HG03469 (cell line): ENCODE data around the gene ATP2B2.
"Not testable (repeated sequence)": the region's sequence is repeated elsewhere in the genome, so short reads cannot be mapped to it uniquely, and the experiment has no call there.

ENCODE experiments used
- ATAC-seq: cut with Tn5 transposase; IDR thresholded peaks from one replicate; pipeline ENCODE4 v1.9.1; 2021; ENCODE audit warnings: mild to moderate bottlenecking, moderate library complexity, moderate number of reproducible peaks; ENCODE audit not compliant: unreplicated experiment

The ATP2B2 gene

GRCh38 chr3:10389339-10389738 is 116.0 kb downstream of the ATP2B2 start:
- ATAC-seq = no peak

DNA sequence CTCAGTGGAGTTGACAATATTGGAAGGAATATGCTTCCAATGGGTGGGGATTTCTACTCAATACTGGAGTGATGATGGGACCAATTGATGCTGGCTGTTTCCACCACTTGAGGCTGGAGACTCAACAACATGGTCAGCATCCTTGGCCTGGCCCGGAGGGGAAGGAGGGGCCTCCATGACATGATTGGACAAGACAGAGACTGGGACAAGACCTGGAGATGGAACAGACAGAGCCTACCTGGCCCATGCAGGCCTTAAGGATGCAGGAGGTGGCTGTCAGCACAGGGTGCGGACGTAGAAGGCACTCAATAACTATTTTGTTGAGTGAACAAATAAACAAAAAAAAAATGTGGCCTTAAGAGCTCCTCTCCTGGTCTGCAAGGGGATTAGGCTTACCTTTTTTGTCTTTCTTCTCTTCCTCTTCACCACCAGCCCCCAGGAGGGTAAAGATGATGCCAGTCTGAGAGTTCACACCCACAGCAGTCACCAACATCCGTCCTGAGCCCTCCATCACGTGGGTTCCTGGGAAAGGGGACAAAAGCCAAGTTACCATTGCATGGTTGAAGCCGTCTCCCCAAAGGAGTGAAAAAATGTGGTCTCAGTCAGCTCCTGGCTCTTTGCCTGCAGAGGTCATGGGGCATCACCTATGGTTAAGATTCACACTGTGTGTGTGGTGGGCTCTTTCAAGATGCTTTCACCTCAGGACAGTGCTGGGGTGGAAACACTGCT is 117.3 kb downstream of the ATP2B2 start:
- ATAC-seq = no peak

DNA sequence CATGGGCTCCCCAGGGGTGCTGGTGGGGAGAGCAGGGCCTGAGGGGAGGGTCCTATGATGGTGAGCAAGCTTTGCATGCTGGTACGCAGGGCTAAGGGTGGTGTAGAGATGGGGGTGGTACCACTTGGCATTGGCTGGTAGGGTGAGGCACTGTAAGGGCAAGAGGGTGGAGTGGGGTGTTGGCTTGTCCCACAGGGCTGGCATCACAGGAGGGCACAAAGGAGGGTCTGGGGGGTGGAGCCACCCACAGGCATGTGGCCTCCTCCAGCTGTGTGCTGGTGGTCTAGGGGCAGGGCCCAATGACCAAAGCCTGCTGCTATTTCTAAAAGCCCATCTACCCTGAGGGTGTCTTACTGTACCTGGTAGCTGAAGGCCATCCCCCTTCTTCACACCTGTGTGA is 119.3 kb downstream of the ATP2B2 start:
- ATAC-seq = no peak

DNA sequence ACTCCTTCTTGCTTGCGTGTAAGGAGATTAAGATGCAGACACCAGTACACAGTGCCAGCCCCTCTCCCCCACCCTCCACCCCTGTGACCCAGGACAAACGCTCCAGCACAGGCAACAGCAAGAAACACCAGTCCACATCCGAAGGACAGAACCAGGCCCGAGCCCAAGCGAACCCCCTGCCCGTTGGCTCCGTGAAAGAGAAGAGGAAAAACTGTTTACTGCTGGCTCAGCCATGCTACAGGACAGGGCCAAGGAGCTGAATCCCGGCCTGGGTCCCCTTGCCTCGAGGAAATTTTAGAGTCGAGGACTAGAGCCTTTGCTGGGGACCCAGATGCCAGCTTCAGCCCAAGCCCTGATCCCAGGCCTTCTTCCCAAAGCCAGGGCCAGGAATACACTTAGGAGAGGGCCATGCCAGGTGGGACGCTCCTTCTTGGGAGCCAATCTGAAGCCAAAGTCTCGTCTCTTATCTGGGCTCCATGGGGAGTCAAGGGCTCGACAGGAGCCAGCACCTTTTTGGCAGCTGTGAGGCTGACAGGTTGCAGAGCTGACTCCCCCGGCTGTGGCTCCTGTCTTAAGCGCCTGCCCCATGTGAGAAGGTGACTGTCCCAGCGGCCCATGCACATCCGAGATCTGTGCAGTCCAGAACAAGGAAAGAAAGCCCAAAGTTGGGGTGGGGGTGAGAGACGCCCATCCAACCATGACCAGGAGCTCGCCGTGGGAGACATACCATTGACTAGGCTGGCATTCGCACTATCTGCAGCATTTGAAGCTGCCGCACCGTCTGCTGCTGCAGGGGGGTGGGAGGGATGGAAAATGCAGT is 120.6 kb downstream of the ATP2B2 start:
- ATAC-seq = no peak

DNA sequence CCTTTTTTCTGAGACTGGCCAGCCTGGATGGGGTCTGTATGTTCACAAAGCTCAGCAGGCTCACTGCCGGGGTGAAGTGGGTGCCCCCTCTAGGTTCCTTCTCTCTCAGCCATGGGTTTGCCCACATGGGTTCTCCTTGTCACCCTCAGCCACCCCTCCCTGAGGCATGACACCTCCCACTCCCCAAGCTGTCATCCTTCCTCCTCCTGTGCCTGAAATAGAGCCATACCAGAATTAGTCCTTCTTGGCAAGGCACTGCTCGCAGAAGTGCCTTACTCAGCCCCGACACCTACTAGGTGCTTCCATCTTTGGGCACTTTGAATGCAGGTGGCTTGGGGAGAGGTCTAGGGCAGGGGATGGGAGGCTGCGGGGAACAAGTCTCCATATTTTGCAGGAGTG is 121.5 kb downstream of the ATP2B2 start:
- ATAC-seq = no peak

DNA sequence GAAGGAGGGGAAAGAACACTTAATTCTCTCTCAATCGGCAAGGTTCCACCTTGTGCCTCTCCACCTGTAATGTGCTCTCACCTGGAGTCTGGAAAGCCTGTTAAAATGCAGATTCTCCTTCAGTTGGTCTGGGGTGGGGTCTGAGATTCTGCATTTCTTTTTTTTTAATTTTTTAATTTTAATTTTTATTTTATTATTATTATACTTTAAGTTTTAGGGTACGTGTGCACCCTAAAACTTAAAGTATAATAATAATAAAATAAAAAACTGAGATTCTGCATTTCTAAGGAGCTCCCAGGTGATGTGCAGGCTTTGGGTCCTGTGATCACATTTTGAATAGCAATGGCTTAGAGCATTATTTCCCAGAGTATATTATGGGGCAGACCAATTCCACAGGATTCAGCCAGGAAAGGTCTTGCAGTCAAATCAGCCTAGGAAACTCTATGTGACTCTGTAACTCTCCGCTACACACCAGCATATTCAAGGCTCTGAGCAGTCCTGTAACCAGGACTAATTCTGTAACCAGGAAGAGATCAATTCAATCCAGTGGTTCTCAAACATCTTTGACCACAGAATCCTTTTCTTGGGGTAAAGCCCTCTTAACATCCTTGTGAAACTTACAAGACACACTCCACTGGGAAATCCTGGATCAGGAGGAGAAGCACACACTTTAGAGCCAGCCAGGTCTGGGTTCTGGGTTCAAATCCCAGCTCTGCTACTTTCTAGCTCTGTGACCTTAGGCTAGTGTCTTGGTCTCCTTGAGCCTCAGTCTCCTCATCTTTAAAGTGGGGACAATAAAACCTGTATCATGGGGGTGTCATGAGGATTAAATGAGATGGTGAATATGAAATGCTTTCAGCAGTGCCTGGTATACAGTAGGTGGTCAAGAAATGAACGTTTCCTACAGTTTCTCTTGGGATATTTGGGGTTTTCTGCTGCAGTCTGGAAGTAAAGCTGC is 122.2 kb downstream of the ATP2B2 start:
- no peak for ATAC-seq

DNA sequence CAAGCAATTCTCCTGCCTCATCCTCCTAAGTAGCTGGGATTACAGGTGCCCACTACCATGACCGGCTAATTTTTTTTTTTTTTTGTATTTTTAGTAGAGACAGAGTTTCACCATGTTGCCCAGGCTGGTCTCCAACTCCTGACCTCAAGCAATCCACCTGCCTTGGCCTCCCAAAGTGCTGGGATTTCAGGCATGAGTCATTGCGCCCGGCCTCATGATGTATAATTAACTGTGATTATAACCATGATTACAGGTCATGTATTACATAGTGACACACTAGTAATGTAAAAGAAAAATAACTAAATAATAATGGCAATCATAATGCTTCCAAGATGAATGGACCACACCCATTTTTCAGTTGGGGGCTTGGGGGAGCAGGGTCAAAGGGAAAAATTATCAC is 122.9 kb downstream of the ATP2B2 start:
- ATAC-seq = not testable (repeated sequence)

DNA sequence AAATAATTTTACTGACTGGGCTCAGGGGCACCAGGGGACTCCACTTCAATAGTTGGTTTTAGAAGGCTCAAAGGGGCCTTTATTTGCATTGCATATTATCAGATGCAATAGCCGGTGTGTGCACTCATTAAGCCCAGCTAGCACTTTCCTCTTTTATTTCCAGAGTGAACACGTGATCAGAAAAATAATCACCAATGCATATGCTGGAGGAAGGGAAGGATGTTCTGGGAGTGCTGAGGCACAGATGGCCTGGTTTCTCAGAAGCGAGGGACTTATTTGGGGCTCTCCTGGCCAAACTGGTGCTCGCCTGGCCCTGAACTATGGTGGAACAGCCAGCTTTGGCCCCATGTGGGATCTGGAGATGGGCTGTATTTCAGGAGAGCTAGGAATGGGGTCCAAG is 124.0 kb downstream of the ATP2B2 start:
- ATAC-seq = no peak

DNA sequence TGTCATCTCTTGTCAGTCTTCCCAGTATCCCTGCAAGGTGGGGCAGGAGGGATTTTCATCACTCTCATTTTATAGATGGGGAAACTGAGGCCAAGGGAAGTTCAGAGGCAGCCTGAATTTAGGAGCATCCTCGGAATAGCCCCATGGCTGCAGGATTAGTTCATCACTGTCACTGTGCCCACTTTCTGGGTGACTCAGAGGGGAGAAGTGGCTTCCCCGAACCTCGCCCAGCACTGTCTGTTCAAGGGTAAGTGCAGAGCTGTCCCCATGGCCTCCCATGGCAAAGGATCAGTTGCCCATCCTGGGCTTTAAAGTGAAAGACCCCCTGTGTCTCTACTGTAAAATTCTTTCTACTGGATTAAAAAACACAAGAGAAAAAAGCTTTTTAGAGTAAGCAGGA is 124.5 kb downstream of the ATP2B2 start:
- no peak for ATAC-seq

- ATAC-seq = no peak
Measured at GRCh38 chr3:10379961-10380360, 125.4 kb downstream of the ATP2B2 start.

- no peak for ATAC-seq
Measured at GRCh38 chr3:10379161-10379560, 126.2 kb downstream of the ATP2B2 start.

GRCh38 chr3:10378742-10379141 is 126.6 kb downstream of the ATP2B2 start:
- no peak for ATAC-seq

GRCh38 chr3:10378246-10378645 is 127.1 kb downstream of the ATP2B2 start:
- no peak for ATAC-seq

DNA sequence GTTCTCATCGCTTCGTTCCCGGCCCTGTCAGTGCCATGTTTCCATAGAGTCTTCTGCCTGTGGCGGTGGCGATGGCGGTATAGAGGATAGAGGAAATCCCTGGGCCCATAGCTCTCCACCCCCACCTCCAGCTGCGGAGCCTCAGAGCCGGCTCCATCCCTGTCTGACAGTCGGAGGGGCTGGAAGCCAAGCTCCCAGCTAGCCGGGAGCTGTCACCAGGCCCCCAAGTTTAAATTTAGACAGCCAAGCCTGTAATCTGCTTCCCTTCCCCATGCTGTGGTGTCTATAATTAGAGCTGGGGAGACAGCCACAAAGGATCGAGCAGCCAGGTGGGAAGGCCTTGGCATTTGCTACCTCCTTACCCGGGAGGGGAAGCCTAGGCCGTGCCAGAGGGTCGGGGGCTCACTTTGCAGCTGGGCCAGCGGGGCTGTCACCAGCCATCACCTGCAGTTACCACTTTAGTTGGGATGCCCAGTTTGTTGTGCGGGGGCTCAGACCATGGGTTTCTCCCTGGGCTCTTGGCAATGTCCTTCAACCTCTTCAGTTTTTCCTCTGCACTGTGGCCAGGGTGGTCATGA is 128.1 kb downstream of the ATP2B2 start:
- ATAC-seq = no peak

DNA sequence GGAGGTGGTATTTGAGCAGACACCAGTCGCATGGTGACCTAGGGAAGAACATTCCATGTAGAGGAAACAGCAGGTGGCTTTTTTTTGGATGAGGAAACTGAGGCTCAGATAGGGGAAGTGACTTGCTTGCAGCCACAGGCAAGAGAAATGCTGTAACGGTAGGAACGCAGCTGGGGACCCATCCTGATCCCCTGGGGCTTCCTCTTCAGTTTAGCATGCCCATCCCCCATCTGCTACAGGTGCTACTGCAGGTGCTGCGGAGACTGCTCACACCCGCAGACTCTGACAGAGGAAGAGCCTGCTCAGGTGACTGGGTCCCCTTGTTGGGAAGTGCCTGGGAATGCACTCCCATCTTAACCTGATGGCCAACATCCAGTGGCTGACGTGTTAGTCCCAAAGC is 129.0 kb downstream of the ATP2B2 start:
- ATAC-seq = no peak

DNA sequence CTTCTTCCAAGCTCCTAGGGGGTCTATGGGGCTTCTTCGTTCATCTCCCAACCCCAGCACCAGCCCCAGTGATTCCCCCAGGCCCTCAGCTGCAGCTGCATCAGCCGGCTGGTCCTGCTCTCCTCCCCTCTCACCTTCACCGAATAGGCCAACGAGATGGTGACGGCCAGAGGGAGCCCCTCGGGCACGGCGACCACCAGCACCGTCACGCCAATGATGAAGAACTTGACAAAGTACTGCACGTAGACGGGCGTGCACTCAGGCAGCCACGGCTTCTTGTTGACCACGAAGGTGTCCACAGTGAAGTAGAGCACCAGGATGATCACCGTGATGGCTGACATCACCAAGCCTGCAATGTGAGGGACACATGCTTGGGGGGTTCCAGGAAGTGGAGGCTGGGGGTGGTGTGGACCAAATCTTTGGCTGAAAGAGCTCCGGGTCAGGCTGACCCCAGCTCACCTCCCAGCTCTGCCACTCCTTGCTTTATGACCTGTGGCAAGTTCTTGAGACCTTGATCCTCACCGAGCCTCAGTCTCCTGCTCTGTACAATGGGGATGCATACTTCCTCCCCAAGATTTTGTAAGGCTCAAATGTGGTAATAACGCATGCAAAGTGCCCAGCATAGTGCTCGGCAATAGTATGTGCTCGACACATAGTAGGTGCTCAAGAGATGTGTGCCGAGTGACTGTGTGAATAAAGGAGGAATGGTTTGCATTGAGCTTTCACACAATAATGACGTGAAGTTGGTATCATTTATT is 129.9 kb downstream of the ATP2B2 start:
- no peak for ATAC-seq

- no peak for ATAC-seq
Measured at GRCh38 chr3:10374311-10374710, 131.1 kb downstream of the ATP2B2 start.

DNA sequence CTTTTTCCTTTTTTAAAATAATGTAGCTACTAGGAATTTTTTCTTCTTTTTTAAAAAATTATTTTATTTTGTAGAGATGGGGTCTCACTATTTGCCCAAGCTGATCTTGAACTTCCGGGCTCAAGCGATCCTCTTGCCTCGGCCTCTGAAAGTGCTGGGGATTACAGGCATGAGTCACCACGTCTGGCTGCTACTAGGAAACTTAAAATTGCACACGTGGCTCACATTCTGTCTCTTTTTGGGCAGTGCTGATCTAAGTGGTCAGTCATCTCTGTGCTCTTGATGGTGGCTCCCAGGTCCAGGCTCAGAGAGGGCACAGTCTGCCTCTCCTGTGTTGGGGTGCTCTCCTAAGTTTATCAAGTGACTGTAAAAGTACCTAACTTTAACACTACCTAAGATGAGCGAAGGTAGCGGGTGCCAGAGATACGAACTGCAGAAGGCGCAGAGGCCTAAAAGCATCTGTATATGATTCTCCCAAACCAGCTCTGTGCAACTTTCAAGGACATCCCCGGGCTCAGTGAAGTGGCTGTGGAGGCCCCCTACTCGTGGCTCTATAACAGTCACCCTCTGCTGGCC is 131.6 kb downstream of the ATP2B2 start:
- ATAC-seq = no peak

- no peak for ATAC-seq
Measured at GRCh38 chr3:10371789-10372188, 133.6 kb downstream of the ATP2B2 start.

DNA sequence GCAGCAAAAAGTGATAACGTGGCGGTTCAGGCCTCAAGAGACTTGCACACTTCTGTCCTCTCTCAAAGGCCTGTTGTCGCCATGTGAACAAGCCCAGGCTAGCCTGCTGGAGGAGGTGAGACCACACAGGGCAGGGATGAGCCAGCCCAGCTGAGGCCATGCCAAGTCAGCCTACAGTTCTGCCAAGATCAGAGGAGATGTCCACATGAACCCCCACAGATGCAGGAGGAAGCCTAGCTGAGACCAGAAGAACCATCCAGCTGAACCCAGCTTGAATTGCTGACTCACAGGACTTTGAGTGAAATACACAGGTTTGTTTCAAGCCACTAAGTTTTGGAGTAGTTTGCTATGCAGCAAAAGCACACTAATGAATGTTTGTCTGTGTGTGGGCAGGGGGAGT is 134.2 kb downstream of the ATP2B2 start:
- no peak for ATAC-seq
